Left ventricle myocardium superior (tissue), 1 donor: ENCODE measurements around the gene ST6GAL1. TPM values are rescaled to one million over a fixed set of nuclear protein-coding genes. Genes with fewer than 3 reads are reported as not detected.
"Not testable (repeated sequence)": the region's sequence is repeated elsewhere in the genome, so short reads cannot be mapped to it uniquely, and the experiment has no call there.

Source experiments
- ATAC-seq: fragments of 200-7000 bp; cut with Tn5 transposase; one replicate; pipeline ENCODE4 v1.9.1; 2020; ENCODE audit warnings: mild to moderate bottlenecking, moderate library complexity
- DNase-seq: peaks from one replicate; pipeline ENCODE4 v3.0.0-alpha.2; 2020
- intact Hi-C: fragments of 100-400 bp; cut with micrococcal nuclease; formaldehyde crosslinking; loops from one replicate; pipeline ENCODE4 v1.11.0; 2022
- total RNA-seq: library from RNA; stranded (reverse); fragmentation: NEBNext Ultra II Directional; extraction: Animal tissue kit (Norgen Biotek cat#: 25700); gene quantifications from one replicate; pipeline ENCODE4 v1.2.1, GENCODE V29; 2021
- donor health status: DM: no; HTN: yes; CAD: no; lungs with severe emphysema.

Gene ST6GAL1
- total RNA-seq, 1 donor from 2014 or later: 75.9 TPM

DNA sequence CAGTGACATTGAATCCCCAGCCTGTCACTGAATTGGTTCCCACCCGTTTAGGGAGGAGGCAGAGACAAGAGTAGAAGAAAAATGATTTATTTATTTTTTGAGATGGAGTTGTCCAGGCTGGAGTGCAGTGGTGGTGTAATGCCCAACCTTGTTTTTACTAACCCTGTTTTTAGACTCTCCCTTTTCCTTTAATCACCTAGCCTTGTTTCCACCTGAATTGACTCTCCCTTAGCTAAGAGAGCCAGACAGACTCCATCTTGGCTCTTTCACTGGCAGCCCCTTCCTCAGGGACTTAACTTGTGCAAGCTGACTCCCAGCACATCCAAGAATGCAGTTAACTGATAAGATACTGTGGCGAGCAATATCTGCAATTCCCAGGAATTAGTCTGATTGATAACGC, 80.1 kb downstream of the ST6GAL1 start:
- DNase-seq, intact Hi-C loops, ATAC-seq: not testable (repeated sequence)

DNA sequence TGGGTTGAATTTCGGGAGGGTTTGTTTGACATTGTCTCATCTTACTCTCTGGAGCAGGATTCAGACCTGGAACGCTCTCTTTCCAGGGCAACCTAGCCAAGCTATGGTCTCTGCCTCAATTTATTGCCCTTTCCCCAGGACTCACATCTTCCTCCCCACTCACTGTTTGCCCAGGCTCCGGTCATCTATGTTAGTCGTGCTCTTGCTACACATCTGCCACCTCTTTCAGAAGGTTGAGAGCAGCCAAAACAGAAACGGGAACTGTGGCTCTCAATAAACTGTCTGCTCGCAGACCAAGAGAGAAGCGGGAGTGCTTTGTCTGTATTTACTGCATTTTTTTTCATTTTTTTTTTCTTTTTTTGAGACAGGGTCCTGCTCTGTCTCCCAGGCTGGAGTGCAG, 81.6 kb downstream of the ST6GAL1 start:
- intact Hi-C loops: no loop called here
- ATAC-seq: peak; percentile 26
- DNase-seq: no peak

DNA sequence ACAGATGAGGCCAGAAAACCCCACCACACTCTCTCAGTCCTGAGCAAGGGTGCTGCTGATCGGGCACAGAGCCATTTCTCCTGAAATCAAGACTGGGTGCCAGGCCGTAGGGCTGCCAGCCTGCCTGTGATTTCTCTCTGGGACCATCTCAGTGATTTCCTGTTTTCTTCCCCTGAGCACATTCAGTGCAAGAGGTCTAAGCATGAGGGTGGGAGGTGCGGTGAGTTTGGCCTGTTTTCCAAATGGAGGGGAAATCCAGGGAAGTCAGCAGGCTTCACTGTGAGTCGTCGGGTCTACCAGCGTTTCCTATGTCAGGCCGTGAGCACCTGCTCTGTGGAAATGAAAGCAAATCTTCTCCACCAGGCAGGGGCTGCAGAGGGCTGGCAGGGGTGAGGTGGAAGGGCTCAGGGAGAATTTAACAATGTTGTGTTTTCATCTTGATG, 82.3 kb downstream of the ST6GAL1 start:
- intact Hi-C loops: no loop called here
- ATAC-seq: peak; percentile 48
- peak; percentile 34 for DNase-seq

DNA sequence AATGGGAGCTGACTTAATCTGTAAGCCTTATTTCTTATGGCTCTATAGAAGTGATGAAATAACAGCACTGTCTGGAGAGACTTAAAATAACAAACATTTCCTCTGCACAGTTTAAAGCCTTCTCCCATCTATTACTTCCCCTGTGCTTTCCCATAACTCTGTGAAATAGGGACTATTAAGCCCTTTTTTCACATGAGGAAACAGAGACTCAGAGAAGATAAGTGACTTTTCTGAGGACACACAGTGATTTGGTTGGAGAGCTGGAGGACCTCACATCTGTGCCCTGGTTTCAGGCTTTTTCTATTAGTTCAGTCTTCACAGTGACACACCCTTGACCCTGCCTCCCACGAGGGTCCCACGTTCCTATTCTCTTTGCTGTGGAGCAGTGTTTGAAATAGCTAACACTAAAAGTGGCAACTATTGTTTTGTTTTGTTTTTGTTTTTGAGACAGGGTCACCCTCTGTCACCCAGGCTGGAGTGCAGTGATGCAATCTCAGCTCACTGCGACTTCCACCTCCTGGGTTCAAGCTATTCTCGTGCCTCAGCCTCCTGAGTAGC, 82.9 kb downstream of the ST6GAL1 start:
- ATAC-seq: peak; percentile 28
- intact Hi-C loops: no loop called here
- no peak for DNase-seq

DNA sequence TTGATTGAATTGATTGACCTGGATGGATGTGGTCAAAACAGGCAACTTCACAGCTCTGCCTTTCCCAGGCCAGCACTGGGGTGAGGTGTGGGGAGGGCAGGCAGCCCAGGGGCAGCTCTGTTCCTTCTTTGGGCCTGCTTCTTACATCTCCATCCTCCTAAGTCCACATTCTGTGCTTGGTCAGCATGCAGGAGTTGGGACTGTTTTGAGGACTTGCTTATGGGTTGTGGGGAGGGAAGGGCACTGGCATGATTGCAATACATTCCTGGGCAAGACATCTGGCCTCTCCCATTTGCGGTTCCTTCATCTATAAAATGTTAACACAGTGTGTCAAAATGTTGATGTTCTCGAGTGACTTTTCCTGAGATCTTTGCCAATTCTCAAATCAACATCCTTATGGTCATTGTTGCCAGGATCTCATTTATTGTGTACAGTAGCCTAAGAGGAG, 84.1 kb downstream of the ST6GAL1 start:
- ATAC-seq: peak; percentile 34
- intact Hi-C loops: no loop called here
- no peak for DNase-seq

DNA sequence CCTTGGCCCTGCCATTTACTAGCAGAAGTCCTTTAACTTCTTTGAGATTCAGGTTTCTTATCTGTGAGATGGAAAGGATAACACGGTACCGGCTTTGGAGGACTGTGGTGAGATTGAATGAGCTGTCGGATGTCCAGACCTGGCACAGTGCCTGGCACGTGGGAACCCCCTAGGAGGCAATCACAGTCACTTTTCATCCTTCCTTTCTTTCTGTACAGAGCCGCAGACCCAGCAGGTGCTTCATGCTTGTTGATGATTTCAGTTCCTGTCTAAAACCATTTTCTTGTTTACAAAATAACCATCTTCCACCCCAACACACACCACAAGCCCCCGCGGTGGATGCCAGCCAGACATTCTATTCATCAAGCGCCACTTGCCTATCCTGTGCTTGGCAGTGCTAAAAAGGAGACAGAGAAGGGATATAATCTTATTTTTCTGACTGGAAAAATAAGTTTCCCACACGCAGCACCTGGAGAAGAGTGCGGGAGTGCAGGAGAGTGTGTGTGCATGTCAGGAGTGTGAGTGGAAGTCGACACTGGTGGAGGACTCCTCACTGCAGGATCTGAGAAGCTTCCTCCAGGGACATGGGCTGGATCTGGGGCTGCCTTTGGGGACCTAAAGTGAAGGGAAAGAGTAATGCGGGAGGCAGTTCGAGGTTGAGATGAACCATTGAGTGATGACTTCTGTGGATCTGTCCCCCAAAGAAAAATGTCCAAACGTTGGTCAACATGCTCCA, 85.7 kb downstream of the ST6GAL1 start:
- DNase-seq (no peak), ATAC-seq (no peak)
- intact Hi-C loops: no loop called here

DNA sequence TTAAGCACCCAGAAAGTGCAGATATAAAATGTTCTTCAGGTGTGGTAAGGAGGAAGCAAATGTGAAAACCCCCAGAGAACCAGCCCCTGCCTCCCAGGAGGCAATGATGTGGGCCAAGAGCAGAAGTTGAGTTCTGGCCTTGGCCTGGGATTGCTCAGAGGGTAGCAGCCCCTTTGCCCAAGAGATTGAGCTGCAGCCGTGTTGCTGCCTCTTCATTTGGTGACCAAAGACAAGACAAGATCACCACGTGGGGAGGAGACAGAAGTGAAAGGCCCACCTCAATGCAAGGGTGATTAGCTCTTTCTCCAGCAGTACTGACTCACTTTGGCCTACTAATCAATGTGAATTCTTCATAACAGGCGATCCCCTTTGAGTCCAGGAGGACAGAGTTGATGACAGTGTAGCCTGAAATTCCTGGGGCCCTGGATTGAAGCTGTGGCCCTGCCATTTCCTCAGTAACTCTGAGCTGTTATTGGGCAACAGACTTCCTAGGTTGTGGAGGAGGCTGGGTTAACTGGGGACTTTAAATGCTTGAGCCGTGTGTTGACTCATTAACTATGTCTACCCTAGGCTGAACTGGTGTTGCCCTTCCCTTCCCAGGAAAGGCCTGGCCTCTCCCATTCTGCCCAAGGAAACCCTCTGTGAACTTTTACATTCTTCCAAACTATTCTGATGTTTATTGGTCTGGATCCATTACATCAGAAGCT, 86.5 kb downstream of the ST6GAL1 start:
- DNase-seq (no peak), ATAC-seq (peak; percentile 40)
- intact Hi-C loops: no loop called here

DNA sequence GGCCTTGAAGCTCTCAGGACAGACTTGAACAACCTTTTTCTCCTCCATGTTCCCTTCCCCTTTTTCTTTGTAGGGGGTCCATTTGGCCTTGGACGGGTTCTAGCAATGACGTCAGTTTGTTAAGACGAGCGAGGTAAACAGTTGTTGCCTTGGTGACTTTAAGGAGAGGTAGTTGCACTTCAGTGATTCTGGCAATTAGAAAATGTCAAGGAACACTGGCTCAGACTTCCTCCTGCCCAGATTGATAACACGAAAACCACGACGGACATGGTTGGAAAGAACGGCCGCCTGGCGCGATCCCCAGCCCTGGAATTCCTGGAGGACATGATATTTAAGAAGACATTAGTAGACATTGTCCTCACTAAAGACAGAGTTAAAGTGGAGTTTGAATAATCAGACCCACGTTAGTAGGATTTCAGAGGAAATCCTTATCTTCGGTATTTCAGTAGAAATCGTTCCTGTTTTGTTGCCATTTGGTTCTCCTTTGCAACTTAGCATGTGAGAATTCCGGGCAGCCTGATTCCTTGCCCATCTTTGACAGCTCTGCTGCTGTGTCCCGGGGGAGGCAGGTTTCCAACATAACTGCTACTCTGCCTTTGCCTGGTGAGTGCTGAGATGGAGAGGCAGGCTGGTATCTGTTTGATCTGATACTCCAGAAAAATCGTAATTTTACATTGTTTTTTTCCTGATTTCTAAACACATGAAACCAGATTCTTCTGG, 87.3 kb downstream of the ST6GAL1 start:
- peak; percentile 46 for ATAC-seq
- intact Hi-C loops: no loop called here
- DNase-seq: peak; percentile 52

DNA sequence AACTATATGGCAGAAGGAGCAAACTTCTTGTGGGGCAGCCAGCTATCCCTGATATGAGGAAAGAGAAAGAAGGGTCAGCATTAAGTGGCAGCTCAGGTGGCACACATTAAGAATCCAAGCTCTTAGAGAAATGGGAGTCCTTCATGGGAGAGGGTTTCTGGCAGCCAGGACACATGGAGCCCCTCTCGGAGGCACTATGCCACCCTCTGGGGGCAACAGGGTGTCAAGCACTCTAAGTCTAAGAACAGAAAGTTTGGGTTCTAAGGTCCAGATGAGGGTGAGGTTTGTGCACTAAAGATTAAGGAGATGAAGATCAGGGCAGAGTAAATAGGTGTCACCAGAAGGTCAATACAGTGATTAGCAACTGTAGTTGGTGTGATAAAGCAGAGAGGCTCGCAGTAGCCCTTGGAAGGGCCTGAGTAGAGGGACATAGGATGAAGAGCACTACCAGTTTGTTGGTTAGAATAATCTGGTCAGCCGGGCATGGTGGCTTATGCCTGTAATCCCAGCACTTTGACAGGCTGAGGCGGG, 89.3 kb downstream of the ST6GAL1 start:
- intact Hi-C loops: no loop called here
- DNase-seq: no peak
- ATAC-seq: no peak

DNA sequence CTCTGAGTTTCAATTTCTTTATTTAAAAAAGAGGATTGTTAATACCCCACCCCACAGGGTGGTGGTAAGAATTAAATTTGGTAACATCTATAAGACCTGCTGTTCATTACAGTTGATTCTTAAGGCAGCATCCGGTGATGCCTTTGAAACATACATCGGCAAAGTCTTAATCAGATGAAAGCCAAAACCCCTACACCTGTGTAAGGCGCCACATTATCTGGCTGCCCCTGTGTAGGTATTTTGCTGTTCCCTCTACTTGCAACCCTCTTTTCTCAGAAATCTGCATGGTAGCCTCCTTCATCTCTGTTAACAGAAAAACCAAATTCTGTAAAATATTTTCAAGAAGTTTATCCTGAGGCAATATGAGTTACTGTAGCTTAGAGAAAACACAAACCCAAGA, 90.0 kb downstream of the ST6GAL1 start:
- intact Hi-C loops: no loop called here
- DNase-seq (no peak), ATAC-seq (no peak)

DNA sequence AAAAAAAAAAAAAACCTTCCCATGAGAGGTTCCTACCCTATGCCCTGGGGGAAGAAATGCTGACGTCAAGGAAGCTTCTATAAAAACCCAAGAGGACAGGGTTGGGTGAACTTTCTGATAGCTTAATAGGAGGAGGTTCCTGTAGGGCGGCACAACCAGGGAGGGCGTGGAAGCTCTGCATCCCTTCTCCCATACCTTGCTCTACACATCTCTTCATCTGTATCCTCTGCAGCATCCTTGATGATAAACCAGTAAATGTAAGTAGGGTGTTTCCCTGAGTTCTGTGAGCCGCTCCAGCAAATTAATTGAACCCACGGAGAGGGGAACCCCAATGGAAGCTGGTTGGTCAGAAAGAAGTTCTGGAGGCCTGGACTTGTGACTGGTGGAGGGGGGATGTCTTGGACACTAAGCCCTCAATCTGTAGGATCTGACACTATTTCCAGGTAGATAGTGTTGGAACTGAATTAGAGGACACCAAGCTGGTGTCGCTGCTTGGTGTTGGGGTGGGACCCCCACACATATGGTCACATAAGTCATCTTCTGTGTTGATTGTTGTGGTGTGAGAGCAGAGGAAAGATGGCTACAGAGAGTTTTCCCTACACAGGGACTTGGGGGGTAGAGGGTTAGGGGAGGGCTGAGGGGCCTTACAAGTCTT, 91.5 kb downstream of the ST6GAL1 start:
- ATAC-seq (no peak), DNase-seq (no peak)
- intact Hi-C loops: no loop called here

DNA sequence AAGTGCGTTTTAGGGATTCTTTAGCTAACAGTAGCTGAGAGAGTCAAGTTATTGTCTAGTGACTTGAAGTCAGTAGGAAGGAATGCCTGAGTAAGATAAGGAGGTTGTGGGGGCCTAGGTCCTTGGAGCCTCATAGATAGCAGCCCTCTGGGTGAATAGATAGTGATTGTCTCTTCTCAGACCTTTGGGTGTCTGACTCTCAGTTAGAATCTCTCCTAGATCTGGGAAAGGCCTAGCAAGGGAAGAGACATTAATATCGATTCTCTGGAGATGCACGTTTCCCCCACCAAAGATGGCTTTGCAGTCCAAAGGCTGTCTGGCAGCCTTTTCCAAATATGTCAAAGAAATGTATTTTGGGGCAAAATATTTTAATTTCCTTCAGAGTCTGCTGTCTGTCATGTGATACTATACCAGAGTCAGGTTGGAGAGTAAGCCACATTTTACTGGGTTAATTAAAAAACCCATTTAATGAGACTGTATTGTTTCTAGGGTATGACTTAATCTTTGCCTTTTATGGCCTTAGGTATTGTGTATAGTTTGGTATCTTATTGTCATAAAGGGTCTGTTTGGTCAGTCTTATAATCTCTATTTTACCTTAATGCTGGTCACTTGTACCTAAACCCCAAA, 92.2 kb downstream of the ST6GAL1 start:
- DNase-seq (no peak), ATAC-seq (no peak)
- intact Hi-C loops: no loop called here

DNA sequence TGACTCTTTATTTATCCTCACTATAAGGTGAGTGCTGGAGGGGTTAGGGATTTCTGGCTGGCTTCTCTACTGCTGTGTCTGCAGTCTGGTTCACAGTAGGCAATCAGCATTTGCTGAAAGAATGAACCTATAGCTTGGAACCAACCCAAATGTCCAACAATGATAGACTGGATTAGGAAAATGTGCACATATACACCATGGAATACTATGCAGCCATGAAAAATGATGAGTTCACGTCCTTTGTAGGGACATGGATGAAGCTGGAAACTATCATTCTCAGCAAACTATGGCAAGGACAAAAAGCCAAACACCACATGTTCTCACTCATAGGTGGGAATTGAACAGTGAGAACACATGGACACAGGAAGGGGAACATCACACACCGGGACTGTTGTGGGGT, 93.0 kb downstream of the ST6GAL1 start:
- ATAC-seq, intact Hi-C loops, DNase-seq: not testable (repeated sequence)

DNA sequence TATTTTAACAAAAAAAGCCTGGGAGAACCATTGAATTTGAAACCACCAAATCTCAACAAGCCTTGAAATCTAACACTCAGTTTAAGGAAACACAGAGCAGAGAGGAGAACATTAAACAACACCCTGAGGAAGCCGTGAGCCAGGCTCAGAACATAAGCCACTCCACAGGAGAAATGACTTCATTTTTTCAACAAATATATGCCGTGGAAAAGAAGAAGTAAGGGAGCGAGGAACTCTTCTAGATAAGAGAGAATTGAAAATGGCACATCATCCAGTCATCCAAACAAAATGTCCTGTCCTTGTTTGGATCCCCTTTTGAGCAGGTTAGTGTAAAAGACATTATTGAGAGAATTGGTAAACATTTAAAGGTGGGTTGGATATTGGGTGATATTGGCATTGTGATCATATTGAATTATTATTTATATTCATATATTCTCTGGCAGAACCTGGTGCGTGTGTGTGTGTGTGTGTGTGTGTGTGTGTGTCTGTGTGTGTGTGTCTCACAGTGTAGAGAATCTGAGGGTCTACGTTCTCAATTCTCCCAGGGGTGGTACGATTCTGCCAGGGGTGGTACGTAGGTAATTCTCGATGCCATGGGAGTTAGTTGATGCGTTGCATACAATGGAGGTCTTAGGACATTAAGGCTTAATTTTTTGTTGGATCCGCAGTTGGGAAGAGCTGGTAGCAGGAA, 94.4 kb downstream of the ST6GAL1 start:
- intact Hi-C loops: no loop called here
- DNase-seq (no peak), ATAC-seq (no peak)

DNA sequence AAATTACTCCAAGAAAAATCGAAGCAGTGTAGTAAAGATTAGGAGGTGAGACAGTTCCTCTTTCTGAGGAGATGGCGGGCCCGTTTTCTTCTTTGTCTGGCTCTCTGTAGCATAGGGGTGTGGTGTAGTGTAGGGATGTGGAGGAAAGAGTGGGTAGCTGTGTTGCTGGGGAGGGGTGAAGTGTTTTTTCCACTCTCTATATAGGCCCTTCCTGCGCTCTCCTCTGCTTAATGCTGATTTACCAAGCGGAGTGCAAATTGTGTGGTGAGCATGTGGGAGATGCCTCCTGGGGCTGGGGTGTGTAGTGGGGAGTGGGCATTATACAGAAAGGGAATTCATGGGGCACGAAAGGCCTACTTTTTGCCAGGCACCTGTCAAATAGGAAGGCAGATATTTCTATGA, 94.9 kb downstream of the ST6GAL1 start:
- intact Hi-C loops: no loop called here
- peak; percentile 31 for ATAC-seq
- DNase-seq: no peak

DNA sequence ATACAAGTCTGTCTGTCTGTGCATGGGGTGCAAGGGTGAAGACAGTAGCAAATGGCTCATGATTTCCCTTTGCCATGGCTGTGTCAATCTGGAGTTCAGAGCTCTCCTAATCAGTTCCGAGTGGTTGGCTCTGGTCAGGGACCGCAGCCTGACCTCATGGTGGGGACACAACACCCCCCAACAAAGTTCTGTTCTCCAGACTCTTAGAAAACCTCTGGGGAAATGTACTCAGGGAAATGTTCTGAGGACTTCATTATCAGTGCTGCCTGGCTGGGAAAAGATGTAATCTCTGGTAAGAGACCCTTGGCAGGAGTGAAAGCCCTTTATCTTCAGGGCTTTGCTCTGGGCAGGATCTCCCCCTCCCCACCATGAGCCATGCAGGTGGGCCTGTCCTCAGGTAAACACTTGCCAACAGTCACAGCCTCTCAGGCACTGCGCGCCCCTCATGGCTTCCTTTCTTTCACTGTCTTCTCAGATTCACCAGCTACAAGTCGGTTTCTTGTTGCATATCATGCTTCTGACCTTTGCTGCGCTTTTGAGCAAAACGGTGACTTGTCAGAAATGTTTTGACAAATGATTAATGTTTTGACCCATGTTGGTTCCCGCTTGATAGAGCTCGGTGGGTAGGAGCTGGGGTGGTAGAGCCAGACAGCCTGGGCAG, 95.5 kb downstream of the ST6GAL1 start:
- intact Hi-C loops: no loop called here
- DNase-seq (no peak), ATAC-seq (peak; percentile 12)

DNA sequence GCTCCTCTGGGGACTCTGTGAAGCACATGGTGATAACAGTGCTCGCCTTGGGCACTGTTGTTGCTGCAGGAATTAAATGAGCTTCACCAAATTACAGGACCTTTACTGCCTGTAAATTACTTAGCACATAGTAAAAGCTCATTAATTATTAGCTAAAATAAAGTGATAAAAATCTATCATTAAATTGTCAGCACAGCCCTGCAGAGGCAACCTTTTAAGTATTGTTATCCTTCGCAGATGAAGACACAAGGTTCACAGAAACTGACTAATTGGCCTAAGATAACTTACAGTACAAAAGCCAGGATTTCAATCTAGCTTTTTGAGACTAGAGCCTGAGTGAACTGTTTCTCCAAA, 96.0 kb downstream of the ST6GAL1 start:
- ATAC-seq: no peak
- intact Hi-C loops: no loop called here
- no peak for DNase-seq
